A549 (cell line): ENCODE measurements around the gene NANS. TPM values are rescaled to one million over a fixed set of nuclear protein-coding genes. Genes with fewer than 3 reads are reported as not detected.

Experiments
- ATAC-seq, 2 experiments: fragments of 200-7000 bp in 1 of 2; fragments of >200 bp in 1 of 2; cut with Nextera tagmentation in 1 of 2; cut with Tn5 transposase in 1 of 2; 3 replicates each; pipeline versions ENCODE4 v1.8.0 to v1.9.1; 2018 to 2020; ENCODE audit warnings: mild to moderate bottlenecking in 1 of 2, moderate library complexity in 1 of 2
- CTCF ChIA-PET: fragments of 300-600 bp; sonication (Branson Sonifier 250); formaldehyde crosslinking; extraction: SDS; loops from one replicate; lab custom pipeline; 2021; ENCODE audit warnings: antibody characterized with exemption, inconsistent platforms; lab: Yijun Ruan, JAX
- POLR2A ChIA-PET: fragments of 350-600 bp; formaldehyde crosslinking; extraction: SDS; loops from one replicate; lab custom pipeline; 2021; ENCODE audit warnings: antibody characterized with exemption, inconsistent platforms; lab: Yijun Ruan, JAX
- DNase-seq, 2 experiments: peaks; one replicate each; pipeline versions ENCODE4 v3.0.0 to v3.0.0-alpha.2; 2011 to 2016; ENCODE audit warnings: low read depth in 1 of 2, low spot score in 1 of 2
- FAIRE-seq: peaks from 2 replicates; lab custom pipeline; 2011; peaks lifted over from hg19 to GRCh38; lab: Jason Lieb, UNC
- H3K27ac ChIP-seq, 2 experiments: fragments of >200 bp; sonication (Bioruptor Twin); formaldehyde crosslinking; 3 replicates each; pipeline ENCODE4 v1.5.1; 2016 to 2017
- H3K4me1 ChIP-seq: fragments of >200 bp; sonication (Bioruptor Twin); formaldehyde crosslinking; 3 replicates; pipeline ENCODE4 v1.6.1; 2016
- H3K4me2 ChIP-seq: fragments of >200 bp; sonication (Bioruptor Twin); formaldehyde crosslinking; 3 replicates; pipeline ENCODE4 v1.6.1; 2016
- H3K4me3 ChIP-seq: fragments of >200 bp; sonication (Bioruptor Twin); formaldehyde crosslinking; 3 replicates; pipeline ENCODE4 v1.5.1; 2016
- H3K9me3 ChIP-seq: fragments of >200 bp; sonication (Bioruptor Twin); formaldehyde crosslinking; 3 replicates; pipeline ENCODE4 v1.6.1; 2016
- BHLHE40 ChIP-seq: IDR thresholded peaks from 2 replicates; pipeline ENCODE4 v1.6.1; 2012; ENCODE audit warnings: low read depth, low read length, inconsistent platforms
- CBX8 ChIP-seq: fragments of 200-600 bp; sonication (generic); IDR thresholded peaks from 2 replicates; pipeline ENCODE4 v1.6.1; 2016
- CHD2 ChIP-seq: fragments of 150-350 bp; IDR thresholded peaks from 2 replicates; pipeline ENCODE4 v1.6.1; 2014; ENCODE audit warnings: low read length; ENCODE audit not compliant: partially characterized antibody
- EHF ChIP-seq: fragments of 250-450 bp; sonication (Bioruptor Pico); IDR thresholded peaks from 2 replicates; pipeline ENCODE4 v1.5.0; 2020; ENCODE audit warnings: mild to moderate bottlenecking
- FOSL2 ChIP-seq, 2 experiments: fragments of 450-650 bp in 1 of 2; fragments of >200 bp in 1 of 2; sonication (Bioruptor Twin) in 1 of 2; formaldehyde crosslinking; IDR thresholded peaks; 2 replicates each; pipeline versions ENCODE4 v1.5.0 to v1.6.1; 2016 to 2020; ENCODE audit warnings: mild to moderate bottlenecking in 1 of 2, moderate library complexity in 1 of 2
- HEYL ChIP-seq: fragments of 250-450 bp; sonication (Bioruptor Pico); IDR thresholded peaks from 2 replicates; pipeline ENCODE4 v1.8.0; 2021; ENCODE audit warnings: mild to moderate bottlenecking, moderate library complexity
- HOXA7 ChIP-seq: fragments of 250-450 bp; sonication (Bioruptor Pico); IDR thresholded peaks from 2 replicates; pipeline ENCODE4 v1.5.0; 2020; ENCODE audit warnings: mild to moderate bottlenecking, moderate library complexity
- HOXB13 ChIP-seq: fragments of 250-450 bp; sonication (Bioruptor Pico); IDR thresholded peaks from 2 replicates; pipeline ENCODE4 v1.5.0; 2020; ENCODE audit warnings: low read depth, mild to moderate bottlenecking, moderate library complexity
- JUNB ChIP-seq: fragments of >200 bp; sonication (Bioruptor Twin); formaldehyde crosslinking; IDR thresholded peaks from 2 replicates; pipeline ENCODE4 v1.6.1; 2016
- KDM1A ChIP-seq: fragments of 200-600 bp; sonication (generic); IDR thresholded peaks from 2 replicates; pipeline ENCODE4 v1.6.1; 2016; ENCODE audit warnings: low read depth, mild to moderate bottlenecking
- MAFK ChIP-seq: fragments of 450-650 bp; IDR thresholded peaks from 2 replicates; pipeline ENCODE4 v1.6.1; 2014; ENCODE audit not compliant: partially characterized antibody
- MAZ ChIP-seq: fragments of 150-350 bp; IDR thresholded peaks from 2 replicates; pipeline ENCODE4 v1.6.1; 2014; ENCODE audit warnings: antibody characterized with exemption, low read depth, low read length, borderline replicate concordance
- MYC ChIP-seq: IDR thresholded peaks from 2 replicates; pipeline ENCODE4 v1.6.1; 2012; ENCODE audit warnings: mild to moderate bottlenecking, inconsistent platforms, low read length, improper control_type of control experiment, borderline replicate concordance
- PHF8 ChIP-seq: fragments of 200-600 bp; sonication (generic); IDR thresholded peaks from 2 replicates; pipeline ENCODE4 v1.6.1; 2016; ENCODE audit warnings: low read depth, mild to moderate bottlenecking, antibody characterized with exemption, moderate library complexity, borderline replicate concordance
- POLR2A ChIP-seq: IDR thresholded peaks from 2 replicates; pipeline ENCODE4 v1.6.1; 2012; ENCODE audit warnings: mild to moderate bottlenecking, low read length
- POLR2AphosphoS2 ChIP-seq: conservative IDR thresholded peaks from 2 replicates; pipeline ENCODE4 v1.6.1; 2012; ENCODE audit warnings: low read length, improper control_type of control experiment, inconsistent platforms
- RAD21 ChIP-seq, 2 experiments: fragments of >200 bp in 1 of 2; sonication (Bioruptor Twin) in 1 of 2; formaldehyde crosslinking in 1 of 2; IDR thresholded peaks in 1 of 2; conservative IDR thresholded peaks in 1 of 2; 2 replicates in 1 of 2; 3 replicates in 1 of 2; pipeline ENCODE4 v1.6.1; 2012 to 2018; ENCODE audit warnings: inconsistent platforms in 1 of 2
- RARB ChIP-seq: fragments of 250-450 bp; sonication (Bioruptor Pico); IDR thresholded peaks from 2 replicates; pipeline ENCODE4 v1.8.0; 2021; ENCODE audit warnings: mild to moderate bottlenecking, moderate library complexity
- ZSCAN20 ChIP-seq: fragments of 250-450 bp; sonication (Bioruptor Pico); IDR thresholded peaks from 2 replicates; pipeline ENCODE4 v1.8.0; 2022; ENCODE audit warnings: mild to moderate bottlenecking, moderate library complexity
- WGBS: methylation state at CpG from one replicate; pipeline ENCODE4 v1.1.6; 2017; ENCODE audit errors: missing lambda C conversion rate; 5-methylcytosine and 5-hydroxymethylcytosine counted together
- polyA plus RNA-seq, 4 experiments: library from polyadenylated mRNA; depleted of rRNA in 3 of 4; stranded (reverse); fragments of >200 nt; fragmentation: RNase III in 1 of 4; extraction: RNeasy Plus Mini Kit Qiagen cat#74134 plus additional on column Dnase treatment in 1 of 4; gene quantifications; 2 replicates in 3 of 4; 3 replicates in 1 of 4; pipeline ENCODE4 v1.2.3, GENCODE V29; 2011 to 2017
- TF ChIP-seq, protein P1 (sequence below): fragments of 450-650 bp; IDR thresholded peaks from 2 replicates; pipeline ENCODE4 v1.6.1; 2014; ENCODE audit warnings: antibody characterized with exemption
- TF ChIP-seq, protein P2 (sequence below): fragments of >200 bp; sonication (Bioruptor Twin); formaldehyde crosslinking; IDR thresholded peaks from 2 replicates; pipeline ENCODE4 v1.6.1; 2016
- TF ChIP-seq, protein P3 (sequence below): fragments of 200-600 bp; sonication (generic); IDR thresholded peaks from 2 replicates; pipeline ENCODE4 v1.6.1; 2016; ENCODE audit warnings: antibody characterized with exemption, mild to moderate bottlenecking, moderate library complexity

Gene NANS
- polyA plus RNA-seq, 2 of the 4 experiments (the other 2 are of a cell fraction) = 56.8 to 70.2 TPM

DNA sequence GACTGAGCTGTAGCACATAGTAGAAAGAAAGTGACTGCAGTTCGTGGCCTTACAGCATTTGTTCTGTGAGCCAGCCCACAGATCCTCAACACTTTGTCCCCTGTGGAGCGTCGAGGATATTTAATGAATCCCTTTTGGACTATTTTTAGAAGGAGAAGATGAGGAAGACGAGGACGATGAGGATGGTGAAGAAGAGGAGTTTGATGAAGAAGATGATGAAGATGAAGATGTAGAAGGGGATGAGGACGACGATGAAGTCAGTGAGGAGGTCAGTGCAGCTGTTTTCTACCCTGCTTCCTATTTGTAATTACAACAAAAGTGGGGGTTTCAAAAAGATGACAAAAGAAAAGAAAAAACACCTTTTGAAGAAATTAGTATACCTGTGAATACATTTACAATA, 45.4 kb upstream of the NANS start:
- 0 out of 3 replicates have a peak, but pooled peaks cover 6% of the 10 kb centered on the region for H3K4me1 ChIP-seq
- ChIA-PET CTCF (interaction anchor here (0.8 kb wide), 1 partner anchor 89 kb away, joined by 3 read pairs; the partner anchor contains the start of gene TRMO), POLR2A (interaction anchor here (1.3 kb wide), 1 partner anchor 46 kb away, joined by 5 read pairs; the partner anchor contains the start of gene NANS)
- ATAC-seq (no peak), DNase-seq (no peak), FAIRE-seq (no peak)
- H3K4me2 ChIP-seq = no peak overlapping the region
- WGBS = 93% methylated on average over 7 of the region's 7 CpGs
- no peak overlapping the region for H3K27ac ChIP-seq
- no peak overlapping the region for H3K4me3 ChIP-seq
- no peaks in the 10 kb centered on the region for H3K9me3 ChIP-seq
- TF ChIP-seq CHD2 (no peak), ZSCAN20 (CRISPR knock-in tag) (no peak), RARB (CRISPR knock-in tag) (no peak), PHF8 (no peak), FOSL2 (IDR thresholded peaks at IDR 0.05) (no peak), FOSL2 (CRISPR knock-in tag; IDR thresholded peaks at IDR 0.05) (no peak), HOXA7 (CRISPR knock-in tag) (no peak), RAD21 (conservative IDR thresholded peaks at IDR 0.05 in 1 of 2, IDR thresholded peaks at IDR 0.05 in 1 of 2) (no peak), JUNB (no peak), MYC (no peak), MAFK (no peak), KDM1A (no peak), HOXB13 (CRISPR knock-in tag) (no peak), EHF (CRISPR knock-in tag) (no peak), BHLHE40 (no peak), POLR2A (no peak), MAZ (no peak)
- TF ChIP-seq, protein P1, sequence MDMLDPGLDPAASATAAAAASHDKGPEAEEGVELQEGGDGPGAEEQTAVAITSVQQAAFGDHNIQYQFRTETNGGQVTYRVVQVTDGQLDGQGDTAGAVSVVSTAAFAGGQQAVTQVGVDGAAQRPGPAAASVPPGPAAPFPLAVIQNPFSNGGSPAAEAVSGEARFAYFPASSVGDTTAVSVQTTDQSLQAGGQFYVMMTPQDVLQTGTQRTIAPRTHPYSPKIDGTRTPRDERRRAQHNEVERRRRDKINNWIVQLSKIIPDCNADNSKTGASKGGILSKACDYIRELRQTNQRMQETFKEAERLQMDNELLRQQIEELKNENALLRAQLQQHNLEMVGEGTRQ = no peak
- TF ChIP-seq, protein P2, sequence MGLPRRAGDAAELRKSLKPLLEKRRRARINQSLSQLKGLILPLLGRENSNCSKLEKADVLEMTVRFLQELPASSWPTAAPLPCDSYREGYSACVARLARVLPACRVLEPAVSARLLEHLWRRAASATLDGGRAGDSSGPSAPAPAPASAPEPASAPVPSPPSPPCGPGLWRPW = no peak
- TF ChIP-seq, protein P3, sequence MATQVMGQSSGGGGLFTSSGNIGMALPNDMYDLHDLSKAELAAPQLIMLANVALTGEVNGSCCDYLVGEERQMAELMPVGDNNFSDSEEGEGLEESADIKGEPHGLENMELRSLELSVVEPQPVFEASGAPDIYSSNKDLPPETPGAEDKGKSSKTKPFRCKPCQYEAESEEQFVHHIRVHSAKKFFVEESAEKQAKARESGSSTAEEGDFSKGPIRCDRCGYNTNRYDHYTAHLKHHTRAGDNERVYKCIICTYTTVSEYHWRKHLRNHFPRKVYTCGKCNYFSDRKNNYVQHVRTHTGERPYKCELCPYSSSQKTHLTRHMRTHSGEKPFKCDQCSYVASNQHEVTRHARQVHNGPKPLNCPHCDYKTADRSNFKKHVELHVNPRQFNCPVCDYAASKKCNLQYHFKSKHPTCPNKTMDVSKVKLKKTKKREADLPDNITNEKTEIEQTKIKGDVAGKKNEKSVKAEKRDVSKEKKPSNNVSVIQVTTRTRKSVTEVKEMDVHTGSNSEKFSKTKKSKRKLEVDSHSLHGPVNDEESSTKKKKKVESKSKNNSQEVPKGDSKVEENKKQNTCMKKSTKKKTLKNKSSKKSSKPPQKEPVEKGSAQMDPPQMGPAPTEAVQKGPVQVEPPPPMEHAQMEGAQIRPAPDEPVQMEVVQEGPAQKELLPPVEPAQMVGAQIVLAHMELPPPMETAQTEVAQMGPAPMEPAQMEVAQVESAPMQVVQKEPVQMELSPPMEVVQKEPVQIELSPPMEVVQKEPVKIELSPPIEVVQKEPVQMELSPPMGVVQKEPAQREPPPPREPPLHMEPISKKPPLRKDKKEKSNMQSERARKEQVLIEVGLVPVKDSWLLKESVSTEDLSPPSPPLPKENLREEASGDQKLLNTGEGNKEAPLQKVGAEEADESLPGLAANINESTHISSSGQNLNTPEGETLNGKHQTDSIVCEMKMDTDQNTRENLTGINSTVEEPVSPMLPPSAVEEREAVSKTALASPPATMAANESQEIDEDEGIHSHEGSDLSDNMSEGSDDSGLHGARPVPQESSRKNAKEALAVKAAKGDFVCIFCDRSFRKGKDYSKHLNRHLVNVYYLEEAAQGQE = no peak

DNA sequence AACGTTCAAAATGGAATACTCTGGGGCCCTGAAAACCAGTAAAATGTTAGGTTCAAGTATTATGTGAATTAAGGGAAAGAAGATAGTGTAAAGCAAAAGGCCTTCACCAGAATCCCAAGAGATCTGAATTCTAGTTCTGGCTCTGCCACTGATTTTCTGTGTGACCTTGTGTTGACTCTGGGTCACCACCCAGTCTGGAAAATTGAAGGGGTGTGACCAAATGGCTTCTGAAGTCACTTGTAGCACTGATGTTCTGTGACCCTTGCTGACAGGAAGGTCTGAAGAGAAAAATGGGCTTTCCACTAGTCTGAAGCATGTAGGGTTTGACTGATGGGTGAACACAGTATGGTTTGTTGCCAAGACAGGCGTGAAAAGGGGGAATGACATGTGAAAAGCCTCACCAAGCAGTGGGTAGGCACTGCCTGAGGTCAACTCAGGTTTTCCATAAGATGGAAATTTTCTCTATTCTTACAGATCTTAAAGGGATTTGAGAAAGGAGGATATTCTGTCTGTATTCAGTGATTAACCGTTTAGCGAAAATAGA, 40.3 kb upstream of the NANS start:
- TF ChIP-seq HEYL (CRISPR knock-in tag) = no peak
- TF ChIP-seq POLR2AphosphoS2 = 0 out of 2 replicates have a peak, but pooled peaks have one; percentile 37
- TF ChIP-seq KDM1A = no peak
- TF ChIP-seq CBX8 = no peak
- FAIRE-seq = no peak
- Histone ChIP-seq H3K4me2 (no peak overlapping the region), H3K4me1 (no peaks in the 10 kb centered on the region), H3K4me3 (no peak overlapping the region), H3K27ac (no peak overlapping the region), H3K9me3 (no peaks in the 10 kb centered on the region)
- no peak for DNase-seq
- POLR2A ChIA-PET = interaction anchor here (0.7 kb wide), 1 partner anchor 40 kb away, joined by 3 read pairs; the partner anchor contains the start of gene NANS
- WGBS = 88% methylated on average over 4 of the region's 4 CpGs
- ATAC-seq = no peak
- CTCF ChIA-PET = interaction anchor here (1.1 to 2.6 kb wide), 2 partner anchors 10 to 19 kb away, joined by 3 to 6 read pairs; no protein-coding TSS in a partner anchor
